Left kidney (tissue), 2 donors: ENCODE results near the gene TRIM8. TPM values are rescaled to one million over a fixed set of nuclear protein-coding genes. Genes with fewer than 3 reads are reported as not detected.

ENCODE experiments used
- DNase-seq: peaks from one replicate; pipeline ENCODE4 v3.0.0-alpha.2; 2013
- polyA plus RNA-seq: library from polyadenylated mRNA; unstranded; fragments of 120-200 nt; gene quantifications from one replicate; pipeline ENCODE4 v1.2.1, GENCODE V29; 2013; ENCODE audit not compliant: insufficient read length

TRIM8 gene
- polyA plus RNA-seq, 1 donor = 110 TPM

DNA sequence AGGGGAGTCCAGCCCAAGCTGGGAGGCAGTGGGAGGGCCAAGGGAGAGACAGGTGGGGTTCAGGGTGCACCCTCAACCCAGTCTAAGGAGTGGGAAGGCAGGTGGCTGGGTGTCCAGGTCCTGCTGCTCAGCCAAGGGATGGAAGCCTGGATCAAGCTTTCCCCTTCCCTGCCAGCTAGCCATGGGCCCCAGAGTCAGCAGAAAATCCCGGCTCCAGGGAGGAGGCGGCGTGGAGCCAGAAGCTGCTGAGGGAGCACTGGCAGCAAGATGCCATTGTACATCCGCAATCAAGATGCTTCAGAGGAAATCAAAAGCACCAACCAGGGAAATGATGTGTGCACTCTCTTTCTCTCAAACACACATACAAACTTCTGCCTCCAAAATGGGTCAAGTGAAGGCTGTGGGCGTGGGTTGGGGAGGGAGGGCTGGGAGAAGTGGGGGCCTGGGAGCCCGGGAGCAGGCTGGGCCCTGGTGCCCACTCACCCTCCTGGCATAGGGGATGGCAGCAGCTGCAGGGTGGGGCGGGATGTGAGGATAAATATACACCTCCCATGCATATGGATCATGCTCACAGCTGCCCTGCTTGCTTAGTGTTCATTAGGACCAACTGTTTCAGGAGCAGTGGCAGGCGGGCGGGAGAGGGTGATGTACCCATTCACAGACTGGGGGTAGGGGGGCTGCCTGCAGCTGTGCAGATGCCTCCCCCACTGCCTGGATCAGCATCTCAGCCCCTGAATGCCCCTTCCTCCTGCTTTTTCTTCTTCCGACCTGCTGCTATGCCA, 24.2 kb downstream of the TRIM8 start:
- DNase-seq = no peak

GRCh38 chr10:102669206-102670064, 25.2 kb downstream of the TRIM8 start:
- no peak for DNase-seq

GRCh38 chr10:102670065-102670670, 25.9 kb downstream of the TRIM8 start:
- DNase-seq = no peak

GRCh38 chr10:102670871-102671434, 26.7 kb downstream of the TRIM8 start:
- DNase-seq = no peak

GRCh38 chr10:102673236-102673818, 29.0 kb downstream of the TRIM8 start:
- DNase-seq = no peak

DNA sequence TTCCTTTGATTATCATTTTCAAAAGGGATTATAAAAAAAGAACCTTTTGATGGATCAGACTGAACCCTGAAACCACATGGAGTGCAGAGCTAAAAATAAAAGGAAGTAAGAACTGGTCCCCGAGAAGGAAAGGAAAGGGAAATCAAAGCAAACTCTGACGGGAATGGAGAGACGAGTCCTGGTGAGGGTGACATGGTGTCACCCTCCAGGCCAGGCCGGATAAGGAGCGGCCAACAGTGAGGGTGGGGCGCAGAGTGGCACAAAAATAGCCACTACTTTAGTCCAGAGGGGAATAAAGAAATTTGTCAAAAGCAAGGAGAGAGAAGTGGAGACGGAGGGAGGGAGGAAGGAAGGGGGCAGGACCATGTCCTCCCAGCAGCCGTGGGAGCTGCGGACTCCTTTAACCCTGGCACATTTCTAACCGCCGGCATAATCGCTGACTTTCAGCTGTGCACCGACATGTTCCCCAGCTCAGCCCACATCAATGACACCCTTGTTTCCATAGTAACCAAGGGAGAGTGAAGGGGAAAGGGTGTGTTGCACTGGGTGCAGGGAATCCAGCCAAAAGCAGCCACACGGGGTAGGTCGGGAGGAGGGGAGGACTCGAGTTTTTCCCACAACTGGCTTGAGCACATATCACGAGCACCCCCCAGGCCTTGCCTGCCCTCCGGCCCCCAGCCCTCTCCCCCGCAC, 29.7 kb downstream of the TRIM8 start:
- no peak for DNase-seq

DNA sequence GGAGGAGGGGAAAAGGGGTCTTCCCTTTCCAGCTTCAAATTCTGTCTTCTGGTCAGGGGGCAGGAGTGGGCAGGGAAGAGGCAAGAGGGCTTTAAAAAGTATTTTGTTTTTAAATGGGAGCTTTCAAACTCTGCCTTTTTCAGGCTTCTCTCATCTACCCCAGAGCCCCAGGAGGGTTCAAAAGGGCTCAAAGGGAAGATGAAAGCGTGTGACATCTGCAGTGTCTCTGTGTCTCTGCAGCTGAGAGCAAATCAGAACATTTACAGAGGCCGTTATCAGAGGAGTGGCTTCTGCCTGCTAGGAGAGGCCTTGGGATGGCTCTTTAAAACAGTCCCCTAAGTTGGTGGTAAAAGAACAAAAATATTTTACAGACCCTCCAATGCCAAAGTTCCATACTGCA, 30.3 kb downstream of the TRIM8 start:
- DNase-seq = no peak

GRCh38 chr10:102675011-102675665, 30.9 kb downstream of the TRIM8 start:
- no peak for DNase-seq

DNA sequence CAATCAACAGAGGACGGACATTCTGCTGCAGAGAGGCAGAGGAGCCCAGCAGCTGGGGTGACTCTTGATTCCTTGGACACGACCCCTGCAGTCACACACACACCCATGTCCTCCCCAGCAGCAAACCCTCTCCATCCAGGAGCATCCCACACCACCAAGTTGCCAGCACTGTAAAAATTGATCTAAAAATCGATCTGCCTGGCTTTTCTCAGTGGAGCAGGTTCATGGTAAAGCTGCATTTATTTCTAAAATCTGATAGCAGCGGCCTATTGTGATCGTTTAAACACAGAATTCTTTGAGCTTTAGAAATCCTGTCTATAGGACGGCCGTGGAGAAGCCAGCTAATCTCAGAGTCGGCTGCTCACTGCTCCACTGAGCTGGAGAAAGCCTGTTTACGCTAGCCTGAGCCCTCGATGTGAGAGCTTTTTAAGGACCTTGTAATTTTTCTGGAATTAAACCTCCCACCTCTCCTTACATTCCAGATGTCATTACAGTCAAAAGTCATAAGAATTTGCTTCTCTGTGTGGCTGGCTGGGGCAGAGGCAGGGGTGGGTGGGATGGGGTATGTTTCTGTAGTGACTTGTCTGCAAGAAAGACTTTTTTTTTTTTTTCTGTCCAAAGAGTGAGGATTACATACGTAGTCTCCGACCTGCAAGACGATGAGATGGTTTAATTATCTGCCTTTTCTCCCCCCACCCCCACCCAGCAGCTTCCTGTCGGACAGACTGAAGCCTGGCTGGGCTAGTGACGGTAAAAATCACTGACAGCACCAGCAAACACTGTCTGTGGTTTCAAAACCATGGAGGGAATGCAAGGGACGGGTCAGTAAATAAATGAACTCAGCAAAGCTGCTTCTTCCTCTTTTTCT, 31.6 kb downstream of the TRIM8 start:
- DNase-seq = no peak

DNA sequence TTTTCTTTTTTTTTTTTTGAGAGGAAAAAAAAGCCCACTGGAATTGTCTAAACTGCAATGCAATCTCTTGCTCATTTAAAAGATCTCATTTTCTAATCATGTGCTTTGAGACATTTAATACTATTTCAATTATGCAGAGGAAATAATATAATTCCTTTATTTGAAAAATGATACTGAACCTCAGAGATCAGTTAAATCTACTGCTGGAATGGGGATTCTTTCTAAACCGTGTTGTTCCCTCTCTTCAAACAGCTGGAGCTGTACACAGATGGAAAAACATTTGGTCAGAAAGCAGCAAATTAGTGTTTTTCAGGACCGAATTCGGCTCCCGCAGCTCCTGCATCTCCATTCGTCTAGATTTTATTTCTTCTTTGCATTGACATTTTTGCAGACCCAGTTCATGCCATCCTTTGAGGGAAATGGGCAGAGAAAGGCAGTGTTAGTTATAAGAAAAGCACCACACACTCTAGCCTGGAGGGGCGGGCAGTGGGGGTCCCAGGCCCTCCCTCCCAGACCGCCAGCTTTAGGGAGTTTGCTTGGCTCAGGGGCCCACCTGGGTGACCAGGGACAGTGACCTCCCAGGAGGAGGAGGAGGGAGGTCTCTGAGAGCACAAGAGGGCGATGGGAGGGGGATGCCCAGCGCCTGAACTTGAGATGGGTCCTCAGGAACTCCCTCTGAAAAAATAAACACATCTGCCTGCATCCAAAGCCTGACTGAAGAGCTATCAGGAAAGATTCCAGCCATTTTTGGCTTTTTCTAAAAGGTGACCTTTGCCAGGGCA, 32.4 kb downstream of the TRIM8 start:
- DNase-seq = no peak

- no peak for DNase-seq
Measured at GRCh38 chr10:102677331-102678067, 33.2 kb downstream of the TRIM8 start.

DNA sequence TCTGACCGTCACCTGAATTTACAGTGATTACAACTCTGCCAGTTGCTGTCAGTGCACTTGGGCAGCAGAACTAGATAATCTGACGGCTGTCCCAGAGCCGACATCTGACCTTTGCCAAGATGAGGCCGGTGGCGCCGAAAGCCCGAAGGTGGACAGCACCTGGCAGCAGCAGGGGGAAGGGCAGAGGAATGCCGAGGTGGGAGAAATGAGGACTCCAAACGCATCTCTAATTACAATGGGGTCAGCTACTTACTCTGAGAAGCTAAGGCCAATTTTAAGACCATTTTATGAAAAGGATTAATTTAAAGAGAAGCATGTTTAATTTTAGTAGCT, 33.8 kb downstream of the TRIM8 start:
- no peak for DNase-seq

GRCh38 chr10:102678842-102679289, 34.6 kb downstream of the TRIM8 start:
- no peak for DNase-seq

DNA sequence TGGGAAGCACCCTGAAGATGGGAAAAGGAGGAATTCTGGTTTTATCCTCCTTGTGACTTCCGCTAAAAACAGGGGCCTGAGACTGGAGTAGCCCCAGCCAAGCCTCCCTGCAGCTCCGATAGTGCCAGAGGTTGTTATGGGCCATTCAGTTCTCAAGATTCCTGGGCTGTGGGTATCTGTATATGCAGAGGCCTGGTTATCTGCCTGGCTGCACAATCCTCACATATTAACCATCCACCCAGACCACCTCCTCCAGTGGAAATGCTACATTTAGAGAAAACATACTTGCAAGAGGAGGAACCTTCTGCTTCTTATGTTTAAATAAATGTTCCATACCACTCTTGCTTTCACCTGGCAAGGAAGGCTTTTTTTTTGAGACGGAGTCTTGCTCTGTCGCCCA, 35.3 kb downstream of the TRIM8 start:
- no peak for DNase-seq

- DNase-seq = no peak
Measured at GRCh38 chr10:102681696-102682095, 37.4 kb downstream of the TRIM8 start.

DNA sequence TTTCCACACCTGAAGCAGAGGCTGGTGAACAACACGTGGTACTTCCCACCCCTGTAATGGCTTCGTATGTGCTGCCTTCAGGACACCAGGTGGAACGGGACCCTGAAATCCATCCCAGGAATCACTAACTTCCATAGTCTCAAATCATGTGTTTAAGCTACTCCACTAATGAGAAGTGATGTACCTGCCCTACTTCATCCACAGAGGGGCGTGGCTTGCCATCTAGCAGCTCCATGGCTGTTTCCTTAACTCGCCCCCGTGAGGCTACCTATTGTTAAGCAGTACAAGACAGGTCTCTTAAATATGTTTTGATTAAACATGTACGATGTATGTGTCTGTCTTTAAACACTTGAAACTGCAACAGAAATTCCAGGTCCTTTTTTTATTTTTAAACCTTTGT, 38.1 kb downstream of the TRIM8 start:
- DNase-seq = no peak

DNA sequence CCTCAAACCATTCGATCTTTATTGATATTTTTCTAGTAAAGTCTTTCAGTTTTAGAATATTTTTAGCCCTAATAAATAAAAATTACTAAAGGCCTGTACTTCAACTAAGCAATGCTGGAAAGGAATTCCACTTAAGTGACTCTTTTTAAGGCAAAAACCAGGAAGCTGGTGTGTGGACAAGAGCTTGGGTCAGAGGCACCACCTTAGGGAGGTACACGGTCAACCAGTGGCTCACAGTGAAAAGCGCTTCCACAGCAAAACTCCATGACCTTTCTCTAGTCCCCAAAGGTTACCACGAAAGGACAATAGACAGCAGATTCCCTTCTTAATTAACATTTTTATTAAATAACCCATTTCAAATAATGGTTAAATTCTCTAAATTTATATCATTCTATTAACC, 38.7 kb downstream of the TRIM8 start:
- DNase-seq = no peak

- DNase-seq = no peak
Measured at GRCh38 chr10:102683736-102684135, 39.5 kb downstream of the TRIM8 start.
